ENCODE data around the gene TFR2.
A peak's percentile ranks its signal among the peaks of the same experiment; 100 is the strongest.

Gene TFR2

GRCh38 chr7:100649826-100650565 is 8.6 kb upstream of the TFR2 start:
- DNase-seq = no peak

GRCh38 chr7:100642534-100642907 is 1.2 kb upstream of the TFR2 start:
- DNase-seq = peak; percentile 21

- no peak for DNase-seq
These were observed 645 bp upstream of the TFR2 start for GRCh38 chr7:100641860-100642533.

GRCh38 chr7:100640517-100641440 is 573 bp downstream of the TFR2 start:
- DNase-seq = no peak

GRCh38 chr7:100639995-100640516 is 1.3 kb downstream of the TFR2 start:
- DNase-seq = no peak

GRCh38 chr7:100632951-100633717 is 8.2 kb downstream of the TFR2 start:
- peak; percentile 75 for DNase-seq

- no peak for DNase-seq
These were observed 11.3 kb downstream of the TFR2 start for GRCh38 chr7:100630066-100630465.

- DNase-seq = peak; percentile 39
These were observed 12.1 kb downstream of the TFR2 start for GRCh38 chr7:100629117-100629716.

GRCh38 chr7:100627238-100627549 is 14.2 kb downstream of the TFR2 start:
- DNase-seq = no peak

GRCh38 chr7:100626530-100627237 is 14.7 kb downstream of the TFR2 start:
- DNase-seq = peak; percentile 93

GRCh38 chr7:100626055-100626454 is 15.3 kb downstream of the TFR2 start:
- DNase-seq = no peak

GRCh38 chr7:100623951-100624824 is 17.2 kb downstream of the TFR2 start:
- DNase-seq = no peak

GRCh38 chr7:100621554-100621953 is 19.8 kb downstream of the TFR2 start:
- DNase-seq = no peak

GRCh38 chr7:100620804-100621203 is 20.5 kb downstream of the TFR2 start:
- no peak for DNase-seq

- DNase-seq = no peak
These were observed 21.1 kb downstream of the TFR2 start for GRCh38 chr7:100620239-100620638.

- DNase-seq = no peak
These were observed 27.0 kb downstream of the TFR2 start for GRCh38 chr7:100614308-100614861.

- peak; percentile 32 for DNase-seq
These were observed 27.8 kb downstream of the TFR2 start for GRCh38 chr7:100613412-100614175.

- no peak for DNase-seq
These were observed 28.5 kb downstream of the TFR2 start for GRCh38 chr7:100612730-100613390.
